T-helper 1 cell treated with Interleukin-12 subunit alpha and Interleukin-12 subunit beta and Interleukin-4 antibody, amounts not matched to agents 30 μg/mL and 1 μg/mL, for 36 hours (primary cell): ENCODE measurements around the gene TAL2.

ENCODE experiments used
- H3K27ac Mint-ChIP-seq: one replicate; pipeline ENCODE4 v1.8.0; 2021; ENCODE audit warnings: mild to moderate bottlenecking, mixed read lengths
- H3K27me3 Mint-ChIP-seq: one replicate; pipeline ENCODE4 v1.8.0; 2021; ENCODE audit warnings: low read depth, mixed read lengths
- H3K36me3 Mint-ChIP-seq: one replicate; pipeline ENCODE4 v1.8.0; 2021; ENCODE audit warnings: low read depth, mixed read lengths
- H3K4me1 Mint-ChIP-seq: one replicate; pipeline ENCODE4 v1.8.0; 2021; ENCODE audit warnings: low read depth, mixed read lengths
- H3K4me3 Mint-ChIP-seq: one replicate; pipeline ENCODE4 v1.8.0; 2021; ENCODE audit warnings: mild to moderate bottlenecking, moderate library complexity, mixed read lengths
- H3K9me3 Mint-ChIP-seq: one replicate; pipeline ENCODE4 v1.8.0; 2021; ENCODE audit warnings: mixed read lengths

TAL2 gene

DNA sequence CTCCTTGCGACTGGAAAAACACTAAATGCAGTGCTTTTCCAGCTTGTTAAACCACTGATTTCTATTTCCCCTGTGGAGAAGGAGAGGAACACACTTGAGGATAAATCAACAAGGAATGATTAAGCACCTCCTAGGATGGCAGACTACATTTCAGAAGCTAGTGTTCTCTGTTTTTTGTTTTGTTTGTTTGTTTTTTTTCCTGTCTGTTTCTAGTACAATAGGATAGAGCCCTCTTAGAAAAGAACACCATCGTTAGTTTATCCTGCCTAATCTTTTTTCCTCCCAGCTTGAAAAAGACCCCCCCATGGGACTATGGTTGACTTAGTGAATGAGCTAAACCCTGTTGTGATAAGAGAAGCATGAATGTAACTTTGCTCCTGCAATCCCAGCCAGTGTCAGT lies 3.9 kb upstream of the TAL2 start:
- Mint-ChIP-seq H3K27me3 (peaks cover 40% of the 10 kb centered on the region), H3K4me1 (peaks cover 4% of the 10 kb centered on the region), H3K9me3 (no peaks in the 10 kb centered on the region), H3K36me3 (no peaks in the 10 kb centered on the region), H3K27ac (no peak overlapping the region), H3K4me3 (no peak overlapping the region)

GRCh38 chr9:105661011-105661410 lies 1.2 kb upstream of the TAL2 start:
- Mint-ChIP-seq H3K4me1 (peaks cover 4% of the 10 kb centered on the region), H3K9me3 (no peaks in the 10 kb centered on the region), H3K27me3 (peaks cover 21% of the 10 kb centered on the region), H3K36me3 (no peaks in the 10 kb centered on the region), H3K27ac (no peak overlapping the region), H3K4me3 (no peak overlapping the region)

DNA sequence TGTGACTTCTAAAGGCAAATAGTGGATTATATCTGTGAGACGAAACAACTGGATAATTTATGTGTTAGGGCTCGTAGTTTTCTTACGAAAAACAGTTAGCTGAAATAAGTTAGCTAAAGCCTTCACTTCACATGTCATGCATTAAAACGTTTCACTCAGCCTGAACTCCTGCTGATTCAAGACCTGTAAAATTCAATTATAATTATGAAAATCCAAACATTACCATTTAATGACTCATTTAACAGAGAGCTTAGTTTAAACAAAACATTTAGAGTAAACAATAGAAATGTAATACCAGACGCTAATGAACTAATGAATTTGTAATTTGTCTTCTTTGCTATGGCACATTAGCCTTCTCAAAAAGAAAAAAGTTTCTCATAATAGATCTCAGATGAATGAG lies 1.7 kb downstream of the TAL2 start:
- no peaks in the 10 kb centered on the region for H3K4me1 Mint-ChIP-seq
- no peak overlapping the region for H3K4me3 Mint-ChIP-seq
- no peaks in the 10 kb centered on the region for H3K36me3 Mint-ChIP-seq
- H3K27ac Mint-ChIP-seq: no peak overlapping the region
- no peaks in the 10 kb centered on the region for H3K9me3 Mint-ChIP-seq
- no peaks in the 10 kb centered on the region for H3K27me3 Mint-ChIP-seq

DNA sequence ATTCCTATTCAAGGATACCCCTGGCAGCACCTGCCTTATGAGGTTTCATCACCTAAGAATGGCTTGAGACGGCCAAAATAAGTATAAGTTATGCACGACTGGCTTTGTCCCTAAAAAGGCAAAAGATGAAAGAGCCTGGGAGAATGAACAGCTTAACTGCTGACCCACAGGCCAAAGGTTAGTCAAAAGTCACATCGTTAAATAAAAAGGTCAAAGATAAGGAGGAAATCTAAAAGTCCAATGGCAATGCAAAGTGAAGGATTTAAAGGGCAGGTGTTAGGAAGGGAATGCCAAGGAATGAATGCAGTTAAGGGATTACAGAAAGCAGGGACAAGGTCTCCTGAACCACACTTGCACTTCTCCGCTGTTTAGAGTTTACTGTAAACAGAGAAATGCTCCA lies 5.6 kb downstream of the TAL2 start:
- peaks cover 6% of the 10 kb centered on the region for H3K27me3 Mint-ChIP-seq
- H3K4me1 Mint-ChIP-seq: no peaks in the 10 kb centered on the region
- H3K9me3 Mint-ChIP-seq: no peaks in the 10 kb centered on the region
- H3K36me3 Mint-ChIP-seq: no peaks in the 10 kb centered on the region
- no peak overlapping the region for H3K4me3 Mint-ChIP-seq
- no peak overlapping the region for H3K27ac Mint-ChIP-seq

DNA sequence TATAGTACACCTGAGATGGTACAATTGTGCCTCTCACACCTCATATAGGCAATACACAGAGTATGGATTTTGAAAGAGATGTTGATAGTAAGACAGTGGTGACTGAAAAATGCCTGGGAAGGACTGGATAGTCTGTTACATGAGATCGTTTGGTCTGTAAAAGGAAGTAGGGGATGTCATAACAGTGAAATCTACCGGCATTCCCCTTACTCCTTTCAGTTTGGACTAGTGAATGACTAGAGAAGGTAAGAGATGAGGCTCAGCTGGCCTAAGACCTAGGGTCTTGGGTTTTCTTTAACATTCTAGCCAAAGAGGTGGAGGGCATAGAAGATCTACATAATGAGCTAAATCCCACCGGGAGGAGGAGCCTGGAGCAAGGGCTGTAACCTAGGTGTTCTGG lies 8.1 kb downstream of the TAL2 start:
- Mint-ChIP-seq H3K27ac (no peak overlapping the region), H3K9me3 (no peaks in the 10 kb centered on the region)

GRCh38 chr9:105670775-105671174 lies 8.5 kb downstream of the TAL2 start:
- H3K9me3 Mint-ChIP-seq: no peaks in the 10 kb centered on the region
- H3K27me3 Mint-ChIP-seq: peaks cover 6% of the 10 kb centered on the region
- H3K4me1 Mint-ChIP-seq: no peaks in the 10 kb centered on the region
- no peak overlapping the region for H3K4me3 Mint-ChIP-seq
- no peaks in the 10 kb centered on the region for H3K36me3 Mint-ChIP-seq
- no peak overlapping the region for H3K27ac Mint-ChIP-seq

More for the DNA sequence above, 8.1 kb downstream of the TAL2 start:
- Mint-ChIP-seq H3K4me1 (no peaks in the 10 kb centered on the region), H3K27me3 (peaks cover 6% of the 10 kb centered on the region), H3K4me3 (no peak overlapping the region), H3K36me3 (no peaks in the 10 kb centered on the region)

DNA sequence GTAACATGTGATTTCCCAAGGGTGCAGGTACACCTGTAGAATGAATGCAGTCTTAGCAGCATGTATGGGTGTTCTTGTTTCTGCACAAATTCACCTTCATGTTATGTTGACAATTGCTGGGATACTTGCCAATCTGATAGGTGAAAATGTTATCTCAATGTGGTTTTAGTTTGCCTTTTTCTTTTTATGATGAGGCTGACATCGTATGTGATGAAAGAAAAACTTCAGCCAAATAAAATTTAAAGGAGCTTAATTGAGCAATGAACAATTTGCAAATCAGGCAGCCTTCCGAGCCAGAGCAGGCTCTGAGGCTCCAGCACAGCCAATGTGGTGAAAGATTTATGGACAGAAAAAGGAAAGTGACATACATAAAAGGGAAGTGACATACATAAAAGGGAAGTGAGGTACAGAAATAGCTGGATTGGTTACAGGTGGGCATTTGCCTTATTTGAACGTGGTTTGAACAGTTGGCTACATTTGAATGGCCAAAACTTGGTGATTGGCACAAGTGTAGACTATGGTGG lies 10.5 kb downstream of the TAL2 start:
- Mint-ChIP-seq H3K36me3 (no peaks in the 10 kb centered on the region), H3K9me3 (no peaks in the 10 kb centered on the region), H3K4me1 (no peaks in the 10 kb centered on the region), H3K4me3 (no peak overlapping the region), H3K27ac (no peak overlapping the region), H3K27me3 (peaks cover 10% of the 10 kb centered on the region)

DNA sequence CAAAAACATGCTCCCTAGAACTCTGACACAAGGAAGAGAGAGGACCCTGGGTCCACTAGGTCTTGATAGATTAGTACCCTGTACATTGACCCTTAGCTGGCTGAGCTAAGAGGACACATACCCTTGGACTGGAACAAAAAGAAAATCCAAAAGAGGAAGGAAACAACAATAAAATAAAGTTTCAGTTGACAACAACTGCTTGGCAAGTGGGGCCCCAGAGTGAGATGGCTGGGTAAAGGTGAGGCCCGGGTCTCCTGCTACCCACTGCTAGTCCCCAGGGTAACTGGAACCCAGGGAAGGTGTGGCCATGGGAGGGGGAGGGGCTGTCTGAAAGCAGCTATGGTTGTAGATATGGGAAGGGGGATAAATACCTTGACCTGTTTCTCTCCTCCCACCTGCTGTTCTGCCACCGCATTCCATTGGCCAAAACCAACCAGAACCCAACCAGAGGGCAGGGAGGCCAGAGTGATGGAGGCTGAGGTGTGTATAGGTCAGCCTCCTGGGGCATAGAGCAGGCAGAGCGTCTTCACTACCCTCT lies 11.7 kb downstream of the TAL2 start:
- H3K27ac Mint-ChIP-seq: no peak overlapping the region
- no peaks in the 10 kb centered on the region for H3K36me3 Mint-ChIP-seq
- H3K4me3 Mint-ChIP-seq: no peak overlapping the region
- no peaks in the 10 kb centered on the region for H3K4me1 Mint-ChIP-seq
- H3K9me3 Mint-ChIP-seq: no peaks in the 10 kb centered on the region
- H3K27me3 Mint-ChIP-seq: peaks cover 14% of the 10 kb centered on the region

GRCh38 chr9:105676351-105676923 lies 14.2 kb downstream of the TAL2 start:
- Mint-ChIP-seq H3K4me1 (no peaks in the 10 kb centered on the region), H3K4me3 (no peak overlapping the region), H3K27ac (no peak overlapping the region), H3K36me3 (no peaks in the 10 kb centered on the region), H3K27me3 (peaks cover 9% of the 10 kb centered on the region), H3K9me3 (no peaks in the 10 kb centered on the region)

DNA sequence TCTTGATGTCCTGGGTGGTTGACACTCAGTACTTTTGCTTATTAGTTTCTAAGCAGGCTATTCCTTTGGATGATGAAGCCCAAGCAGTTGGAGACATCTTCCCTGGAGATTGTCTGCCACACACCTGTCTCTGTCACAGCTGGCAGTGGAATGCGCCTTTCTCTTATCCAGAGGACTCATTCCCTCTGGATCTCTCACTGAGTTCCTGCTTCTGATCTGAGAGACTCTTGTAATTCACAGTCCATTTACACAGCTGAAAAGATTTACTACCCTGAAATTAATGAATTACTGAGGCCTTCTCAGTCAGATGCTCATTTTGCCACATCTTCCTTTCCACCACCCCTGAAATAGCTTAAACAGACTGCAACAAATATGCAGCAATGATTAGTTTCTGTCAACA lies 15.9 kb downstream of the TAL2 start:
- peaks cover 9% of the 10 kb centered on the region for H3K27me3 Mint-ChIP-seq
- no peaks in the 10 kb centered on the region for H3K4me1 Mint-ChIP-seq
- H3K27ac Mint-ChIP-seq: no peak overlapping the region
- H3K36me3 Mint-ChIP-seq: no peaks in the 10 kb centered on the region
- no peak overlapping the region for H3K4me3 Mint-ChIP-seq
- H3K9me3 Mint-ChIP-seq: no peaks in the 10 kb centered on the region

DNA sequence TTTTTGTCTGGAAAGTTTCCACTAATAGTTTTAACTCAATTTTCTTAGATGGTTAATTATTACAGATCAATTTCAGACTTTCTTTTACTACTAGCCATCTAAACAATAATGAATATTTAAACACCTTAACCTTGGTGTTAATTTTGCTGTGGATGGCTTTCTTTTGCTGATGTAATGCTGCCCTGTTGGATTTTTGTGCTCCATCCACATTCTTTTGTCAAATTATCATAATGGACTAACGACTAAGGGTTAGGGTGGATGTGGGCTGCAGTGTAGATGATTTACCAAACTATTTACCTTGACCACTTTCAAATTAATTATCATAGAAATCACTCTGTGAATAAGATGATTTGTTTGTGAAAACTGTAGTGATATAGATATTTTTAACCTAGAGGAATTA lies 16.5 kb downstream of the TAL2 start:
- H3K4me1 Mint-ChIP-seq: no peaks in the 10 kb centered on the region
- H3K27me3 Mint-ChIP-seq: peaks cover 9% of the 10 kb centered on the region
- no peak overlapping the region for H3K27ac Mint-ChIP-seq
- no peaks in the 10 kb centered on the region for H3K36me3 Mint-ChIP-seq
- H3K9me3 Mint-ChIP-seq: no peaks in the 10 kb centered on the region
- no peak overlapping the region for H3K4me3 Mint-ChIP-seq

- no peak overlapping the region for H3K27ac Mint-ChIP-seq
- H3K27me3 Mint-ChIP-seq: peaks cover 9% of the 10 kb centered on the region
- no peaks in the 10 kb centered on the region for H3K9me3 Mint-ChIP-seq
- no peaks in the 10 kb centered on the region for H3K4me1 Mint-ChIP-seq
- H3K4me3 Mint-ChIP-seq: no peak overlapping the region
- H3K36me3 Mint-ChIP-seq: no peaks in the 10 kb centered on the region
These were observed 17.2 kb downstream of the TAL2 start for GRCh38 chr9:105679257-105680022.

- Mint-ChIP-seq H3K27ac (no peak overlapping the region), H3K36me3 (no peaks in the 10 kb centered on the region), H3K4me3 (no peak overlapping the region), H3K9me3 (no peaks in the 10 kb centered on the region), H3K27me3 (peaks cover 16% of the 10 kb centered on the region), H3K4me1 (no peaks in the 10 kb centered on the region)
These were observed 19.1 kb downstream of the TAL2 start for GRCh38 chr9:105681313-105681712.

GRCh38 chr9:105681724-105682123 lies 19.5 kb downstream of the TAL2 start:
- H3K27me3 Mint-ChIP-seq: peaks cover 16% of the 10 kb centered on the region
- no peaks in the 10 kb centered on the region for H3K9me3 Mint-ChIP-seq
- H3K4me1 Mint-ChIP-seq: no peaks in the 10 kb centered on the region
- no peak overlapping the region for H3K27ac Mint-ChIP-seq
- no peak overlapping the region for H3K4me3 Mint-ChIP-seq
- H3K36me3 Mint-ChIP-seq: no peaks in the 10 kb centered on the region

DNA sequence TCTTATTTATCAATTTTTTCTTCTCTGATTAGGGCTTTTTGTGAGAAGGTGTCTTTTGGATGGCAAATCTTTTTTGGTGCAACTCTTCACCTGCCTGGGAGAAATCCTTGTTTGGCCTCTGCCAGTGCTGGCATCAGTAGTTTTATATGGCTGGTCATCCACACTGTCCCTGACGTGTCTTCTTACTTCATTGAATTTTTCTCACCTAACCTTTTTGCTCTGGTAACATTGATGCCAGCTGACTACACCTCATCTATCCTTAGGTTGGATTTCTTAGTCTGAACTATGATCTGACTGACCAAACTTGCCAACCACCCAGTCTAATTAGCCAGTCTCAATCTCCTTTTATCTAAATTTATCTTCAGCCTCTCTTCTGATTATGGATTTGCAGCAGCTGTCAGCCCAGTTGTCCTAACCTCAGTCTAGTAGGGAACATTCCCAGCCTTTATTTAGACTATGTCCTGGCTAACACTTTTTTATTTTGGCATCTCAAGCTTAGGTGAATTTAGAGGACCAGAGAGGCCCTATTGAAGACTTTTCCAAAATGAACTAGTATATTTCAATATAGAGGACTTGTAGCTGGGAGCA lies 21.5 kb downstream of the TAL2 start:
- Mint-ChIP-seq H3K9me3 (no peaks in the 10 kb centered on the region), H3K27ac (no peak overlapping the region)

More for the DNA sequence above, 21.5 kb downstream of the TAL2 start:
- Mint-ChIP-seq H3K36me3 (no peaks in the 10 kb centered on the region), H3K27me3 (peaks cover 13% of the 10 kb centered on the region), H3K4me3 (no peak overlapping the region), H3K4me1 (no peaks in the 10 kb centered on the region)
